NCI-H2227 (cell line): ENCODE data around the gene MYB.

Source experiments
- DNase-seq: peaks from one replicate; lab custom pipeline; 2025; ENCODE audit not compliant: unreplicated experiment; lab: John Stamatoyannopoulos, UW

Gene MYB

GRCh38 chr6:135187372-135187771, 6.3 kb downstream of the MYB start:
- no peak for DNase-seq

GRCh38 chr6:135188718-135189117, 7.6 kb downstream of the MYB start:
- no peak for DNase-seq

- DNase-seq = no peak
Measured at GRCh38 chr6:135189344-135189743, 8.2 kb downstream of the MYB start.

GRCh38 chr6:135191508-135192255, 10.6 kb downstream of the MYB start:
- DNase-seq = no peak

- DNase-seq = no peak
Measured at GRCh38 chr6:135192256-135193174, 11.4 kb downstream of the MYB start.

GRCh38 chr6:135193221-135193620, 12.1 kb downstream of the MYB start:
- no peak for DNase-seq

- no peak for DNase-seq
Measured at GRCh38 chr6:135195041-135195440, 13.9 kb downstream of the MYB start.

GRCh38 chr6:135195522-135195921, 14.4 kb downstream of the MYB start:
- DNase-seq = no peak

- no peak for DNase-seq
Measured at GRCh38 chr6:135196739-135197510, 15.8 kb downstream of the MYB start.

- DNase-seq = no peak
Measured at GRCh38 chr6:135202836-135203235, 21.7 kb downstream of the MYB start.

GRCh38 chr6:135204951-135205350, 23.8 kb downstream of the MYB start:
- DNase-seq = no peak

- no peak for DNase-seq
Measured at GRCh38 chr6:135209803-135210202, 28.7 kb downstream of the MYB start.

- DNase-seq = no peak
Measured at GRCh38 chr6:135210632-135211305, 29.7 kb downstream of the MYB start.

- DNase-seq = no peak
Measured at GRCh38 chr6:135211306-135211702, 30.2 kb downstream of the MYB start.

- no peak for DNase-seq
Measured at GRCh38 chr6:135212020-135212806, 31.1 kb downstream of the MYB start.

GRCh38 chr6:135212935-135213334, 31.8 kb downstream of the MYB start:
- DNase-seq = no peak

GRCh38 chr6:135213616-135214015, 32.5 kb downstream of the MYB start:
- no peak for DNase-seq

GRCh38 chr6:135215160-135215559, 34.1 kb downstream of the MYB start:
- DNase-seq = no peak

- no peak for DNase-seq
Measured at GRCh38 chr6:135215563-135215962, 34.5 kb downstream of the MYB start.

- DNase-seq = no peak
Measured at GRCh38 chr6:135217663-135218062, 36.6 kb downstream of the MYB start.
